GM12864 (cell line): ENCODE results near the gene CEPT1.

ENCODE experiments used
- DNase-seq: peaks from one replicate; pipeline ENCODE4 v3.0.0-alpha.2; 2011; ENCODE audit warnings: low read depth
- H3K4me3 ChIP-seq: 2 replicates; pipeline ENCODE4 v1.5.1; 2011; ENCODE audit warnings: mild to moderate bottlenecking, low read depth, low read length, control low read depth
- TF ChIP-seq, protein P1 (sequence below): IDR thresholded peaks from 2 replicates; pipeline ENCODE4 v1.5.1; 2011; ENCODE audit warnings: low read depth, mild to moderate bottlenecking, moderate library complexity, low read length, control low read depth, inconsistent platforms; ENCODE audit errors: missing control alignments

CEPT1 gene

DNA sequence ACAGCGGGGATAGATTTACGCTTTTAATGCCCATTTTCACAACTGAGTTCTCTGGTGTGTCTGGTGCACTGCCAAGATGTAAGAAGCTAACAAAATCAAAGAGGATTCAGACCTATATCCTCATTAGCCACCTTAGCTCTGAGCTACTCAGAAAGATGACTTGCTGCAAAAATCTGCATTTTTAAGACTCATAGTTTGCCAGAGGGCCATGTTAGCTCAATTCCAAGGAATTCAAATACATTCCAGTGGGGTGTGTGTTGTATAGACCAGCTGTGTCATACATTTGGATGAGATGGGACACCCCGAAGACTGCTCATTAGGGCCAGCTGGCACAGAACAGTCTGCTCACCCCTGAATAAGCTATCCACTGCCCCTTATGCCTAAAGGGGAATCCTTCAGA, 51.5 kb downstream of the CEPT1 start:
- no peak overlapping the region for H3K4me3 ChIP-seq
- TF ChIP-seq, protein P1, sequence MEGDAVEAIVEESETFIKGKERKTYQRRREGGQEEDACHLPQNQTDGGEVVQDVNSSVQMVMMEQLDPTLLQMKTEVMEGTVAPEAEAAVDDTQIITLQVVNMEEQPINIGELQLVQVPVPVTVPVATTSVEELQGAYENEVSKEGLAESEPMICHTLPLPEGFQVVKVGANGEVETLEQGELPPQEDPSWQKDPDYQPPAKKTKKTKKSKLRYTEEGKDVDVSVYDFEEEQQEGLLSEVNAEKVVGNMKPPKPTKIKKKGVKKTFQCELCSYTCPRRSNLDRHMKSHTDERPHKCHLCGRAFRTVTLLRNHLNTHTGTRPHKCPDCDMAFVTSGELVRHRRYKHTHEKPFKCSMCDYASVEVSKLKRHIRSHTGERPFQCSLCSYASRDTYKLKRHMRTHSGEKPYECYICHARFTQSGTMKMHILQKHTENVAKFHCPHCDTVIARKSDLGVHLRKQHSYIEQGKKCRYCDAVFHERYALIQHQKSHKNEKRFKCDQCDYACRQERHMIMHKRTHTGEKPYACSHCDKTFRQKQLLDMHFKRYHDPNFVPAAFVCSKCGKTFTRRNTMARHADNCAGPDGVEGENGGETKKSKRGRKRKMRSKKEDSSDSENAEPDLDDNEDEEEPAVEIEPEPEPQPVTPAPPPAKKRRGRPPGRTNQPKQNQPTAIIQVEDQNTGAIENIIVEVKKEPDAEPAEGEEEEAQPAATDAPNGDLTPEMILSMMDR, result no peak
- DNase-seq, result no peak

DNA sequence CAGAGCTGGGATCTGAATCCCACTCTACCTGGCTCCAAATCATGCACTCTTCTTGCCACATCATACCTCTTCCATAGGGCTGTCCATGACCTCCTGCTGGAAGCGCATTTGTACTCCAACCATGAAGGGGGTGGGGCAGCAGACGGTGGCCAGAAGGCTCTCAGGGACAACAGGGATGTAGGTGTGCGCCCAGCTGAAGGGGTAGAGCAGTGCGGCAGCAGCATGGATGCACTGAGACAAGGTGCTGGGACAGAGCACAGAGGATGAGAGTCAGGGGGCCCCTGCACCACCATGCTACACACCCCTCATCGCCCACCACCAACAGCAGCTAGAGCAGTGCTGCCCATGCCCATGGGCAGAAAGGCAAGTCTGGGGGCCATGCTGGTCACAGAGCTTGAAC, 52.1 kb downstream of the CEPT1 start:
- TF ChIP-seq, protein P1, result no peak
- no peak for DNase-seq
- no peak overlapping the region for H3K4me3 ChIP-seq

DNA sequence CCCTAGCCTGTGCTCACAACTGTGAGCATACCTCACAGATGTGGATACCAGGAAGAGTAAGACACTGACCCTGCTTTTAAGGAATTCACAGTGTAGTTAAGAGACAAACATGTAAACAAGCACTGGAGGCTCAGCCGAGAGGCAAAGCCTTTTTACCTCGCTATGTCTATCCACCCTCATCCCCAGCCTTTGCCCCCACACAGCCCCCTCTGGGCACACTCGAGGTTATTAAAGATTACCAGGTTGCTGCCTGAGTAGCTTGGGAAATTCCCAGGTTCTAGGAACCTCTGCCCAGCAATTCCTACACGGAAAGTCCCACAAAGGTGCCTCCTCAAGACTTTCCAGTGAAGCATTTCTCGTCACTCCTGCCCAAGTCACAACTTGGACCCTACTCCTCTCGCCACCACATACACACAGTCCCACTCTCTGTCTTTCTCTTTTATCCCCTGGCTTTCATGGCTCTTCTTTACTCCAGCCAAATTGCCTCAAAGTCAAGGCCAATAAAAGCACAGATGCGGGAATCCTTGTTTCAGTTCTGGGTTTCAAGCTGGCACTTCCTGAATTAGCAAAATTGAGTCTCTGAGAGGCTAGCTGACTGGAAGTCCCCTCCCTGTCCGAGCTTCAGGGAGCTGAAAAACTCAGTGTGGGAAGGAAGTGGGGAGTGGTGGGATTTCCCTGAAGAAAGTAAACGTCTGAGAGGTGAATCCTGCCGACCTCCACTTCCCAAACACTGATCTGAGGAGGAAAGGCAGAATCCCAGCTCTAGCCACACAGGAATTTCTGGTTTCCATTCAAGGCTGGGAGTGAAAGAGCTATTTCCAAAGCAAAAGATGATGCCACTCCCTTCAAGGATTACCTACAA, 52.9 kb downstream of the CEPT1 start:
- no peak for DNase-seq
- H3K4me3 ChIP-seq, result no peak overlapping the region
- TF ChIP-seq, protein P1, result no peak

DNA sequence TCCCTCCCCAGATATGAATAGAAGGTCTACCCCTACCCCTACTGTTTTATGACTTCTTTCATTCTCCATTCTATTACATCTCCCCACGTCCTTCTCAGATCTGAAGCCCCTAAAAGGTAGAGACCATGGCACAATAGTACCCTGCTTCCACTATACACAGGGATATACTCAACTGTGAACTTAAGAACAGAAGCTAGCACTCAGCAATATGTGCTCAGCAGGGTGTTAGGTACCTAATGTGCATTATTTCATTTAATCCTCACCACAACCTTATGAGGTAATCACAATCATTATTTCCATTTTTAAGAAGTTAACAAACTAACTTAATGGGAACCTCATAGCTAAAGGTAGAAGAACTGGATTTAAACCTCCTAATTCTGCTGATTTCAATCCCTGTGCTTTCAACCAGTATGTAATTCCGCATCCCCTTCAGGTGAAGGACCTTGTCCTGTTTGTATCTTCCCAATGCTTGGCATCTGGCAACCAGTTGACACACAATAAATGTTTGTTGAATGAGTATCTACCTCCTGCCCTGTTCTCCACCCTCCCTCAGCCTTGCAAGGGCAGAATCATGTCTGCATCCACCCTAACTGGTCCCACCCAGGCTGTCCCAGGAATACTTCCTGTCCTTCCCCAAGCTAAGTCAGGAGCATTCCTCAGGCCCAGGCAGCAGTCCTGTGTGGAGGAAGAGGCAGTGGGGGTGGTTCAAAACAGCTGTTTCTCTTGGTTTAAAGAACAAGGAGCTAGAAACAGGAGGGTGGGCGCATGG, 53.9 kb downstream of the CEPT1 start:
- H3K4me3 ChIP-seq, result no peak overlapping the region
- TF ChIP-seq, protein P1, result no peak

DNA sequence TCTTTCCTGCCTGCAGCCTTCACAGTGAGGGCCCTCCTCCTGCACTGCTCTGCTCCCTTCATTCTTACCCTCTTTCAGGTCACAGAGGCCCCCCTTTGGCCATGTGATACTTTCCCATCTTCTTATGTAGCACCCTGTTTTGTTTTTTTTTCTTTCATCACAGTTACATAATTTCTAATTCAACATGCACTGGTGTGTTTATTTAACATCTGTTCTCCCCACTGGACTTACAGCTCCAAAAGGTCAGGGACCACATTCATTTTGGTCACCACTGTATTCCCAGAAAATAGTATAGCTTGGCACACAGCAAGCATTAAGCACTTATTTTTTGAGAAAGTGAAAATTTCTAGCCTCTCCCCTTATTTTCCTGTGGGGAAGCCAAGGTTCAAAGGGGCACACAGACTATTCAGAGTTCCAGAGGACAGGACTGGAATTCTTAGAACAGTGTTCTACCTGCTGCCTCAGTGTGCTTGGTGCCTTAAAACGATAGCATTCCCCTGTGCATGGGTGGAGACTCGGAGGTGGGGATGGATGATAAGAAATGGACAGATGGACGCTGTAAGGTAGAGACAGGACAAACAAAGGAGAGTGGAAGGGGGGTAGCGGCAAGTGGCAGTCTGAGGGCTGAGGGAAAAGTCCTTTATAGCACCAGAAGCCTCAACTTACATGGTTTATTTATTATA, 55.1 kb downstream of the CEPT1 start:
- H3K4me3 ChIP-seq, result no peak overlapping the region
- no peak for DNase-seq
- TF ChIP-seq, protein P1, result no peak

More for the DNA sequence above, 53.9 kb downstream of the CEPT1 start:
- DNase-seq, result no peak

DNA sequence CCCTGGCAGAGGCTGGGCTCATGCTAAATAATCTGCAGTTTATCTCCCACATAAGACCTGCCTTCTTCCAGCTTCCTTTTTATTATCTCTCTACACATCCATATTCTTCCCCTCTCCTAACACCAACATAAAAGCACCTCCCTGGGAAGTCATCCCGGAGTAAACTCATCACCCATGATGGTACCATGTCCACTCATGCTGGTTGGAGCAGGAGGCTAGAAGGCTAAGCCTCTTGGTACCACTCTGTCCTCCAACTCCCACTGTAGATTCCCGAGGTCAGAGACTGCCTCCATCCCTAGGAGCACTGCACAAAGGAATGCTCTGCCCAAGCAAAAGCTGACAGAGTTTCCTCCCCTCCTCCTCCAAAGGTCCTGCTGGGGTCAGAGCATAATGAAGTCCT, 56.2 kb downstream of the CEPT1 start:
- TF ChIP-seq, protein P1, result no peak
- no peak for DNase-seq
- H3K4me3 ChIP-seq, result peak overlapping the region; percentile 66; the same call in 1 of the 2 replicates
